ENCODE data around the gene PRM1.

- TF ChIP-seq ETV6 (CRISPR knock-in tag; IDR thresholded peaks at IDR 0.05) (no peak), USF1 (CRISPR knock-in tag; IDR thresholded peaks at IDR 0.05) (no peak)
- TF ChIP-seq, protein P1, sequence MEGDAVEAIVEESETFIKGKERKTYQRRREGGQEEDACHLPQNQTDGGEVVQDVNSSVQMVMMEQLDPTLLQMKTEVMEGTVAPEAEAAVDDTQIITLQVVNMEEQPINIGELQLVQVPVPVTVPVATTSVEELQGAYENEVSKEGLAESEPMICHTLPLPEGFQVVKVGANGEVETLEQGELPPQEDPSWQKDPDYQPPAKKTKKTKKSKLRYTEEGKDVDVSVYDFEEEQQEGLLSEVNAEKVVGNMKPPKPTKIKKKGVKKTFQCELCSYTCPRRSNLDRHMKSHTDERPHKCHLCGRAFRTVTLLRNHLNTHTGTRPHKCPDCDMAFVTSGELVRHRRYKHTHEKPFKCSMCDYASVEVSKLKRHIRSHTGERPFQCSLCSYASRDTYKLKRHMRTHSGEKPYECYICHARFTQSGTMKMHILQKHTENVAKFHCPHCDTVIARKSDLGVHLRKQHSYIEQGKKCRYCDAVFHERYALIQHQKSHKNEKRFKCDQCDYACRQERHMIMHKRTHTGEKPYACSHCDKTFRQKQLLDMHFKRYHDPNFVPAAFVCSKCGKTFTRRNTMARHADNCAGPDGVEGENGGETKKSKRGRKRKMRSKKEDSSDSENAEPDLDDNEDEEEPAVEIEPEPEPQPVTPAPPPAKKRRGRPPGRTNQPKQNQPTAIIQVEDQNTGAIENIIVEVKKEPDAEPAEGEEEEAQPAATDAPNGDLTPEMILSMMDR (IDR thresholded peaks at IDR 0.05), result no peak
Observed at GRCh38 chr16:11313493-11314308, 32.6 kb upstream of the PRM1 start.

All from WTC11 (cell line).